ENCODE measurements around the gene ZNF619.
"Not testable (repeated sequence)": the region's sequence is repeated elsewhere in the genome, so short reads cannot be mapped to it uniquely, and the experiment has no call there.

Gene ZNF619

DNA sequence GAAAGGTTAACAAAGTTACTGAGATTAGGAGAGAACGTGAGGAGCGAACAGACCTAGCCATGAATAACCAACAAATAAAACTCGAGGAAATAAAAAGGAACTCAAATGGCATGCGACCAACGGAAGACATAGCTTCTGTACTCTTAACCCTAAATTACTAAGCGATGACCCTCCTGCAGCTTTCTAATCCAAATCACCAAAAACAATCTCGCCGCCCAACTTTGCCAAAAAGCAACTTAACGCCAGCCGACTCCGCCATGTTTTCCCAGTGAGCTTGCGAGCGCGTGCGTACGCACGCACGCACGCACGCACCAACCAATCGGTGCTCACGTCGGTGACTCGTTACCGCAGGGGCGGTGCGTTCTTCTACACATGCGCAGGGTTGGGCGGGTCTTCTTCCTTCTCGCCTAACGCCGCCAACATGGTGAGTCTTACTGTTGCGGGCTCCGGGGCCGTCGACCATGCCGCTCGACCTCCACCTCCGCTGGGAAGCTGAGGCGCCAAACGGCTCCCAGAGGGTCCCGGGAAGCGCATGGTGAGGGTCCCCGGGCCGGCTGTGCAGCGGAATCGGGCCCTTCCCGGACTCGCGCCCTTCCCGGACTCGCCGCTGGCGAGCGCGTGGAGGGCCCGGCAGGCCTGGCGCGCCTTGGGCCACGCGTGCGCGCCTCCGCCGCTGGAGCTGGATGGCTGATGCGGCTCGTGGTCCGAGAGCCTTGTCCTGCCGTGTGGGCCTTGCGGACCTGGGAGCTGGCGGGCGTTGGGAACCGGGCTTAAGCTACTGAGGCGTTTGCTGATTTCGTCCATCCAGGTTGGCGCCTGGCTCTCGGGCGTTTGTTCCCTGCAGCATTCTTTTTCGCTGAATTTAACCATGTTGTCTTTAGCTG, 19.7 kb upstream of the ZNF619 start, which contains the start of gene RPL14:
TSS of gene RPL14 (plus strand) at position 400 of the 884 bp plus-strand sequence. CDS start at position 533, 133 bp downstream.
- Histone ChIP-seq H3K9me3 (ENCODE audit: low read length) (no peaks in the 10 kb centered on the region), H3K4me1 (ENCODE audit: insufficient read depth, low read length) (peaks cover 23% of the 10 kb centered on the region), H2AFZ (ENCODE audit: low read depth, low read length) (peak within 1 kb of the TSS; percentile 58), H3K36me3 (ENCODE audit: insufficient read depth, low read length) (peaks cover 36% of the 10 kb centered on the region), H3K4me3 (ENCODE audit: low read length) (peak within 1 kb of the TSS; percentile 82), H3K27me3 (ENCODE audit: insufficient read depth, low read length) (no peaks in the 10 kb centered on the region)

DNA sequence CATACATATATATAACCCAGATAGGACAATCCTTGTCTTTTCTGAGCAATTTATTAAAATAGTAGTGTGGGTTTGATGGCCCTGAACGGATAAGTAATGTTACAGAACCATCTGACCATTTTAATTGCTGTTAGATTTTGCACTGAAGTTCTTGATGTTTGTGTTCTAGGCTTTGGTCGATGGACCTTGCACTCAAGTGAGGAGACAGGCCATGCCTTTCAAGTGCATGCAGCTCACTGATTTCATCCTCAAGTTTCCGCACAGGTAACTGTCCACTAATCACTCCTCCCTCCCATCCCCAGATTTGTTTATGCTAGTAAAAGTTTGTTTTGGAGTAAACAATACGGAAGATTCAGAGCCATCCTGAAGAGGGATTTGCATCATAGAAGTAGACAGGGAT, 18.4 kb upstream of the ZNF619 start:
- Histone ChIP-seq H2AFZ (ENCODE audit: low read depth, low read length) (no peak overlapping the region), H3K27me3 (ENCODE audit: insufficient read depth, low read length) (no peaks in the 10 kb centered on the region), H3K36me3 (ENCODE audit: insufficient read depth, low read length) (peaks cover 45% of the 10 kb centered on the region), H3K9me3 (ENCODE audit: low read length) (no peaks in the 10 kb centered on the region), H3K4me3 (ENCODE audit: low read length) (peak overlapping the region; percentile 82), H3K4me1 (ENCODE audit: insufficient read depth, low read length) (peaks cover 20% of the 10 kb centered on the region)

DNA sequence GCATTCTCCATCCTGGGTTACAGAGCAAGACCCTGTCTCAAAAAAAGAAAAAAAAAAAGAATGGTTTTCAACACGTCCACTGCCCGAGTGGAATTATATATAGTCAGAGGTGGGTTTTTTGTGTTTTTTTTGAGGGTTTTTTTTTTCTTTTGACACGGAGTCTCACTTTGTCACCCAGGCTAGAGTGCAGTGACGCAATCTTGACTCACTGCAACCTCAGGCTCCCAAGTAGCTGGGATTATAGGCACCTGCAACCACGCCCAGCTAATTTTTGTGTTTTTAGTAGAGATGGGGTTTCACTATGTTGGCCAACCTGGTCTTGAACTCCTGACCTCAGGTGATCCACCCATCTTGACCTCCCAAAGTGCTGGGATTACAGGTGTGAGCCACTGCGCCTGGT, 16.4 kb upstream of the ZNF619 start:
- peaks cover 18% of the 10 kb centered on the region for H3K4me1 ChIP-seq (ENCODE audit: insufficient read depth, low read length)
- not testable (repeated sequence) for H3K27me3 ChIP-seq (ENCODE audit: insufficient read depth, low read length); H2AFZ ChIP-seq (ENCODE audit: low read depth, low read length); H3K9me3 ChIP-seq (ENCODE audit: low read length); H3K4me3 ChIP-seq (ENCODE audit: low read length)
- H3K36me3 ChIP-seq (ENCODE audit: insufficient read depth, low read length), result peaks cover 58% of the 10 kb centered on the region

DNA sequence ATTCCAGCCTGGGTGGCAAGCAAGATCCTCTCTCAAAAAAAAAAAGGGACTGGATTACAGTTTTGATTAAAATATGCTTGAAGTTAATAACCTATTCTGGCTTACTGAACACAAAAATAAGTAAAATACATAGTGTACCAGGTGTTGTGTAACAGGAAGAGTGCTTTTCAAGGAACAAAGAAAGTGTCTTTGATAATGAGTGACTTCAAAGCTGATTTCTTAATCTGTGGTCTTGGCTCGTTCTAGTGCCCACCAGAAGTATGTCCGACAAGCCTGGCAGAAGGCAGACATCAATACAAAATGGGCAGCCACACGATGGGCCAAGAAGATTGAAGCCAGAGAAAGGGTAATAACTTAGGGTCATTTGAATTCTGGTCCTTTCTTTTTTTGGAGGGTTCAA, 15.8 kb upstream of the ZNF619 start:
- H3K9me3 ChIP-seq (ENCODE audit: low read length), result no peaks in the 10 kb centered on the region
- peaks cover 17% of the 10 kb centered on the region for H3K4me1 ChIP-seq (ENCODE audit: insufficient read depth, low read length)
- H3K4me3 ChIP-seq (ENCODE audit: low read length), result no peak overlapping the region
- H2AFZ ChIP-seq (ENCODE audit: low read depth, low read length), result no peak overlapping the region
- H3K27me3 ChIP-seq (ENCODE audit: insufficient read depth, low read length), result no peaks in the 10 kb centered on the region
- peaks cover 58% of the 10 kb centered on the region for H3K36me3 ChIP-seq (ENCODE audit: insufficient read depth, low read length)

DNA sequence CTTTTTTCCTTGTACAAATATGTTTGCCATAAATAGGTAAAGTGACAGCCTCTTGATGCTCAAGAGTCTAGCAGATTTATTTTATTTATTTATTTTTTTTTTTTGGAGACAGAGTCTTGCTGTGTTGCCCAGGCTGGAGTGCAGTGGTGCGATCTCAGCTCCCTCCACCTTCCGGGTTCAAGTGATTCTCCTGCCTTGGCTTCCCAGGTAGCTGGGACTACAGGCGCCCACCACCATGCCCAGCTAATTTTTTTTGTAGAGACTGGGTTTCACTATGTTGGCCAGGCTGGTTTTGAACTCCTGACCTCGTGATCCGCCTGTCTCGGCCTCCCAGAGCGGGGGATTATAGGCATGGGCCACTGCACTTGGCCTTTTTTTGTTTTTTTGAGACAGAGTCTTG, 14.1 kb upstream of the ZNF619 start:
- not testable (repeated sequence) for H3K27me3 ChIP-seq (ENCODE audit: insufficient read depth, low read length); H3K9me3 ChIP-seq (ENCODE audit: low read length); H3K4me3 ChIP-seq (ENCODE audit: low read length); H2AFZ ChIP-seq (ENCODE audit: low read depth, low read length)
- Histone ChIP-seq H3K36me3 (ENCODE audit: insufficient read depth, low read length) (peaks cover 61% of the 10 kb centered on the region), H3K4me1 (ENCODE audit: insufficient read depth, low read length) (peaks cover 15% of the 10 kb centered on the region)

DNA sequence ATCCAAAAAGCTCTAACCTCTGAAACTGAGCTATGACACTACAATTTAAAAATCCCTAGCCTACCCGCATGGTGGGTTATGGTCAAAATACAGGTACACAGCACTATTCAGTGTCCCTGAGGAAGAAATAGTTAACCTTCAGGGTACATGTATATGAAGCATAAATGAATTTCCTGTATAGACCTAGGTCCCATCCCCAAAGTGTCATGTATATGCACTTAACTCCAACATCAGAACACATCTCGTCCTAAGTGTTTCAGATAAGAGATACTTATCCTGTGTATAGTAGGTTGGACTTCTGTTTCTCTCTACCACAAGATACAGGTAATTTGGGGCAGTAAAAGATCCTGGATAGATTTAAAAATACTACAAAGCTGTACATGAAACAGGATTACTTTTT, 13.3 kb upstream of the ZNF619 start:
- H3K9me3 ChIP-seq (ENCODE audit: low read length), result no peaks in the 10 kb centered on the region
- H3K4me1 ChIP-seq (ENCODE audit: insufficient read depth, low read length), result peaks cover 7% of the 10 kb centered on the region
- no peak overlapping the region for H2AFZ ChIP-seq (ENCODE audit: low read depth, low read length)
- H3K4me3 ChIP-seq (ENCODE audit: low read length), result no peak overlapping the region
- no peaks in the 10 kb centered on the region for H3K27me3 ChIP-seq (ENCODE audit: insufficient read depth, low read length)
- peaks cover 55% of the 10 kb centered on the region for H3K36me3 ChIP-seq (ENCODE audit: insufficient read depth, low read length)

DNA sequence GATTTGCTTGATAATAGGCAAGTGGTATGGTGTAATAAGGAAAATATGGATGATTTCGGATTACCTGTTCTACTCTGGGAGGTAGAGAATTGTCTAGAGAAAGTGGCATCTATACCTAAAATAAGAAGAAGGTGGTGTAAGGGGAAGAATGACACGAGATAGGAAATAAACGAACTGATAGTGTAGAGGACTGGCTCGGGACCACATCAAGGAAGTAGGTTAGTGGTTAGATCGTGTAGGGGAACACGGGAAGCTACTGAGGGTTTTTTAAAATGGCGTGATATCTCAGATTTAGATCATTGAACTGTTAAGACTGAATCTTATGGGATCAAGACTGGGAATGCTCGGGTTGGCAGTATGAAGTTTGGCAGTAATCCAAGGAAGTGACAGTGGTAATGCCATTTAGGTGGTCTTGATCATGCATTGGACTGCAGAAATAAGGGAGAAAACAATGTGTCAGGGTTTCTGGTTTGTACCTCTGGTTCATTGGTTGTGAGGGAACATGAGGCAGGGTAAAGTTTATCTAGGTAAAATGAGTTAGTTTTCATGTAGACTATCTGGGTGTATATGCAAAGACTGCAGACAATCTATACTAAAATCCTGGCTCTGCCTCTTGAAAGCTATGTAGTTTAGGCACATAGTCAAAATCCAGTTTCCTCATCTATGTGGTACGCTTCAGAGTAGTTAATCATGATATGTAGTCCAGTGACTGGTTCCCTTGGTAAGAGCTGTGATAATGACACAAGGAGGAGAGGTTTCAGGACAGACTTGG, 12.4 kb upstream of the ZNF619 start:
- H3K4me1 ChIP-seq (ENCODE audit: insufficient read depth, low read length), result peaks cover 4% of the 10 kb centered on the region
- H3K36me3 ChIP-seq (ENCODE audit: insufficient read depth, low read length), result peaks cover 47% of the 10 kb centered on the region
- H3K9me3 ChIP-seq (ENCODE audit: low read length), result no peaks in the 10 kb centered on the region
- H3K4me3 ChIP-seq (ENCODE audit: low read length), result no peak overlapping the region
- H3K27me3 ChIP-seq (ENCODE audit: insufficient read depth, low read length), result no peaks in the 10 kb centered on the region
- no peak overlapping the region for H2AFZ ChIP-seq (ENCODE audit: low read depth, low read length)

DNA sequence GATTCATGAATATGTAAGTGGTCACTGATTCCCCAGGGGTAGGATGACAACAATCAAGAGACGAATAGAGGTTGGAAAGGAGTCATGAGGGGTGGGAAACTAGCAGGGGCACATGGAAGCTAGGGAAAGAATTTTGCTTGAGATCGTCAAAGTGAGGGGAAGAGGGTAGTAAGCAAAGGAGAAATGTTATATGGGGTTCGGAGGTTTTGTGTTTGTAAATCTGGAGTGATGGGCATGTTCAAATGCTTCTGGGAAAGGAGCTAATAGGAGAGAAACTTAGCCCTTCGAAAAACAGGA, 11.9 kb upstream of the ZNF619 start:
- no peaks in the 10 kb centered on the region for H3K9me3 ChIP-seq (ENCODE audit: low read length)
- no peaks in the 10 kb centered on the region for H3K27me3 ChIP-seq (ENCODE audit: insufficient read depth, low read length)
- H3K4me3 ChIP-seq (ENCODE audit: low read length), result no peak overlapping the region
- H2AFZ ChIP-seq (ENCODE audit: low read depth, low read length), result no peak overlapping the region
- H3K36me3 ChIP-seq (ENCODE audit: insufficient read depth, low read length), result peaks cover 43% of the 10 kb centered on the region
- H3K4me1 ChIP-seq (ENCODE audit: insufficient read depth, low read length), result peaks cover 4% of the 10 kb centered on the region

DNA sequence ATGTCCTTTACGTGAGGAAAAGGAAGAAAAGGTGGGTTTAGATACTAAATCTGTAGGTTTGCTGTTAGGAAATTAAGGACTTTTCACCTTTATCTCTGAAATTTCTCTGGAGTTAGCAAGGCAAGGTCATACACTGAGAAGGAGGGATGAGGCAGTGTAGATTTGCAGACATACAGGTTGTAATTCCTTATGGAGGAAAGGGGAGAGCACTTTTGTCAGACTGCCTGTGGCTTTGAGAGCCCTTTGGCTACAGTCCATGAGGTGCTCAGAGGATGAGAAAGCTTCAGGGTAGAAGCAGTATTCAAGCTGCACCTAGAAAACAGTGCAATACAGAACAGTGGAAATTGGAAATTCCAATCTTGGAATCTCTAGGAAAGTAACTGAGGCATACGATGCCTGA, 11.5 kb upstream of the ZNF619 start:
- Histone ChIP-seq H3K4me3 (ENCODE audit: low read length) (no peak overlapping the region), H2AFZ (ENCODE audit: low read depth, low read length) (no peak overlapping the region), H3K9me3 (ENCODE audit: low read length) (no peaks in the 10 kb centered on the region), H3K4me1 (ENCODE audit: insufficient read depth, low read length) (peaks cover 4% of the 10 kb centered on the region), H3K27me3 (ENCODE audit: insufficient read depth, low read length) (no peaks in the 10 kb centered on the region), H3K36me3 (ENCODE audit: insufficient read depth, low read length) (peaks cover 39% of the 10 kb centered on the region)

DNA sequence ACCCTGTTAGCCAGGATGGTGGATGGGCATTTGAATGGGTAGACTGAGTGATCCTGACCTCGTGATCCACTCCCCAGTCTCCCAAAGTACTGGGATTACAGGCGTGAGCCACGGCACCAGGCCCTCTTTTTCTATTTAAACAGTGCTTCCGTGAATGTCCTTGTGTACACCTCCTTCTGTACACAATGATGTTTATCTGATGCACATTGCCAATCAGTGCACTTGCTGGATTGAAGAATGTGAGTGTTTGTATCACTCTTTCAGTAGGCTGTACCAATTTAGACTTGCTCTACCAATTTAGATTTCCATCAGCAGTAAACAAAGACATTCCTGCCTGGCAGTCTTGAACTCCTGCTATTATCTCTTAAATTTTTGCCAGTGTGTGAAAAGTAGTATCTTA, 8.9 kb upstream of the ZNF619 start:
- no peak overlapping the region for H2AFZ ChIP-seq (ENCODE audit: low read depth, low read length)
- H3K9me3 ChIP-seq (ENCODE audit: low read length), result no peaks in the 10 kb centered on the region
- H3K4me1 ChIP-seq (ENCODE audit: insufficient read depth, low read length), result peaks cover 4% of the 10 kb centered on the region
- H3K36me3 ChIP-seq (ENCODE audit: insufficient read depth, low read length), result peaks cover 20% of the 10 kb centered on the region
- H3K4me3 ChIP-seq (ENCODE audit: low read length), result no peak overlapping the region
- H3K27me3 ChIP-seq (ENCODE audit: insufficient read depth, low read length), result no peaks in the 10 kb centered on the region

DNA sequence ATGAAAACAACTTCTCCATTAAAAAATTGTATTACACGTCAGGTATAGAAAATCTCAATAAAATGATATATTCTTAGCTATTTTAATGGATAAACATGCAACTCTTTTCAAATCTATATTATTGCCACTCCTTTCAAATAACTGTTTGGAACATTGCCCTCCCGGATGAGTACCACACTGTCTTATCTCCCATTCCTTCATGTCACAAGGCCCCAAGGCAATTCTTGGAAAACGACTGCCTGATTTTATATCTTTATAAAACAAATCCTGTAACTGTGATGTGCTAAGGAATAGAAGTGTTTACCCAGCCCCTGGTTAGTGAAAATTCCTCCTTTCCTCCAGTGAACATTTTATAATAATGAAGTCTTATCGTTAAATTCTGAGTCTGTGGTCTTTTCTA, 6.2 kb upstream of the ZNF619 start:
- Histone ChIP-seq H3K9me3 (ENCODE audit: low read length) (no peaks in the 10 kb centered on the region), H3K4me3 (ENCODE audit: low read length) (no peak overlapping the region), H2AFZ (ENCODE audit: low read depth, low read length) (no peak overlapping the region), H3K36me3 (ENCODE audit: insufficient read depth, low read length) (peaks cover 3% of the 10 kb centered on the region), H3K4me1 (ENCODE audit: insufficient read depth, low read length) (no peaks in the 10 kb centered on the region), H3K27me3 (ENCODE audit: insufficient read depth, low read length) (no peaks in the 10 kb centered on the region)

DNA sequence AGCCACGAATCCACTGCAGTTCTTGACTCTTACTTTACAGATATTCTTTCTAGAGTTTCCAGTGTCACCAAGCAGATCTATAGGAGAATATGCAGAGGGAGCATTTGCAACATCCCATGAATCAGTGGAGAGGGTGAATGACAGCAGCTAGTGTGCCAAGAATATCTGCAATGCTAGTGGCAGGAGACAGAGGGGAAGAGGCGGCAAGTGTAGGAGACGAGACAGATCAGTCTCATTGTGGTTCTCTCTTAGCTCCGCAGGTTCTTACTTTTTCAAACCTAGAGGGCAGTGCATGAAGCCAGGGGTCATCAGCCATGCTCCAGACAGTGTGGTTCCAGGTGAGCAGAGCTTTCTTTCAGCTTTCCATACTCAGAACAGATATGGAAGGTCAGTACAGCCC, 744 bp downstream of the ZNF619 start:
- H3K27me3 ChIP-seq (ENCODE audit: insufficient read depth, low read length), result peaks cover 2% of the 10 kb centered on the region
- no peaks in the 10 kb centered on the region for H3K36me3 ChIP-seq (ENCODE audit: insufficient read depth, low read length)
- no peak overlapping the region for H2AFZ ChIP-seq (ENCODE audit: low read depth, low read length)
- no peaks in the 10 kb centered on the region for H3K9me3 ChIP-seq (ENCODE audit: low read length)
- H3K4me1 ChIP-seq (ENCODE audit: insufficient read depth, low read length), result no peaks in the 10 kb centered on the region
- peak overlapping the region; percentile 38 for H3K4me3 ChIP-seq (ENCODE audit: low read length)

DNA sequence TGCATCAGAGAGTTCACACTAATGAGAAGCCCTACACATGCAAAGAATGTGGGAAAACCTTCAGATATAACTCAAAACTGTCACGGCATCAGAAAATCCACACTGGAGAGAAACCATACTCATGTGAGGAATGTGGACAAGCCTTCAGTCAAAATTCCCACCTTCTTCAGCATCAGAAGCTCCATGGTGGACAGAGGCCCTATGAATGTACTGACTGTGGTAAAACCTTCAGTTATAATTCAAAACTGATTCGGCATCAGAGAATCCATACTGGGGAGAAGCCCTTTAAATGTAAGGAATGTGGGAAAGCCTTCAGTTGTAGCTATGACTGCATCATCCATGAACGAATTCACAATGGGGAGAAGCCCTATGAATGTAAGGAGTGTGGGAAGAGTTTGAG, 10.2 kb downstream of the ZNF619 start:
- no peak overlapping the region for H3K4me3 ChIP-seq (ENCODE audit: low read length)

More for the DNA sequence above, 10.2 kb downstream of the ZNF619 start:
- peaks cover 13% of the 10 kb centered on the region for H3K9me3 ChIP-seq (ENCODE audit: low read length)
- H3K36me3 ChIP-seq (ENCODE audit: insufficient read depth, low read length), result no peaks in the 10 kb centered on the region
- H3K27me3 ChIP-seq (ENCODE audit: insufficient read depth, low read length), result no peaks in the 10 kb centered on the region
- H3K4me1 ChIP-seq (ENCODE audit: insufficient read depth, low read length), result no peaks in the 10 kb centered on the region
- H2AFZ ChIP-seq (ENCODE audit: low read depth, low read length), result no peak overlapping the region

All from neuron (in vitro differentiated cells).